WTC11 (cell line): ENCODE measurements around the gene COL4A2.

Experiments
- CTCF ChIP-seq: fragments of 200-600 bp; IDR thresholded peaks from 2 replicates; pipeline ENCODE4 v1.8.0; 2022; ENCODE audit warnings: antibody characterized with exemption
- FOXP4 ChIP-seq: sonication (generic); formaldehyde crosslinking; IDR thresholded peaks from 2 replicates; pipeline ENCODE4 v1.8.0; 2022; ENCODE audit warnings: mild to moderate bottlenecking, missing genetic modification reagents
- IRF2 ChIP-seq: sonication (generic); formaldehyde crosslinking; IDR thresholded peaks from 2 replicates; pipeline ENCODE4 v1.8.0; 2022; ENCODE audit warnings: low read depth, missing genetic modification reagents, borderline replicate concordance
- JUN ChIP-seq: sonication (generic); formaldehyde crosslinking; IDR thresholded peaks from 2 replicates; pipeline ENCODE4 v1.8.0; 2023; ENCODE audit warnings: mild to moderate bottlenecking, missing genetic modification reagents
- MAX ChIP-seq: sonication (generic); formaldehyde crosslinking; IDR thresholded peaks from 2 replicates; pipeline ENCODE4 v1.8.0; 2022; ENCODE audit warnings: mild to moderate bottlenecking, missing genetic modification reagents
- MXD4 ChIP-seq: fragments of 250-450 bp; sonication (Bioruptor Pico); IDR thresholded peaks from 2 replicates; pipeline ENCODE4 v1.8.0; 2021; ENCODE audit warnings: mild to moderate bottlenecking, moderate library complexity, borderline replicate concordance
- NFYB ChIP-seq: sonication (generic); formaldehyde crosslinking; conservative IDR thresholded peaks from 2 replicates; pipeline ENCODE4 v1.8.0; 2022; ENCODE audit warnings: low read depth, missing genetic modification reagents
- NR2C2 ChIP-seq: sonication (generic); formaldehyde crosslinking; IDR thresholded peaks from 2 replicates; pipeline ENCODE4 v1.8.0; 2022; ENCODE audit warnings: mild to moderate bottlenecking, missing genetic modification reagents

GRCh38 chr13:110387451-110388107, 80.5 kb downstream of the COL4A2 start:
- TF ChIP-seq CTCF: no peak
- TF ChIP-seq FOXP4 (CRISPR knock-in tag): no peak
- TF ChIP-seq NFYB (CRISPR knock-in tag): no peak
- no peak for TF ChIP-seq MXD4
- no peak for TF ChIP-seq NR2C2 (CRISPR knock-in tag)
- TF ChIP-seq JUN (CRISPR knock-in tag): no peak
- TF ChIP-seq MAX: no peak
- no peak for TF ChIP-seq IRF2 (CRISPR knock-in tag)
